ENCODE data around the gene VOPP1. TPM values are rescaled to one million over a fixed set of nuclear protein-coding genes. Genes with fewer than 3 reads are reported as not detected.
"Not testable (repeated sequence)": the region's sequence is repeated elsewhere in the genome, so short reads cannot be mapped to it uniquely, and the experiment has no call there.

Gene VOPP1, protein sequence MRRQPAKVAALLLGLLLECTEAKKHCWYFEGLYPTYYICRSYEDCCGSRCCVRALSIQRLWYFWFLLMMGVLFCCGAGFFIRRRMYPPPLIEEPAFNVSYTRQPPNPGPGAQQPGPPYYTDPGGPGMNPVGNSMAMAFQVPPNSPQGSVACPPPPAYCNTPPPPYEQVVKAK
- total RNA-seq: 10 to 100 TPM; 15.8 to 30.3 (median 23.2) TPM
- long read RNA-seq, partial matches to known transcripts: 3 of 7 reads
- long read RNA-seq, other reads (novel, unspliced or antisense): 0 of 7 reads

DNA sequence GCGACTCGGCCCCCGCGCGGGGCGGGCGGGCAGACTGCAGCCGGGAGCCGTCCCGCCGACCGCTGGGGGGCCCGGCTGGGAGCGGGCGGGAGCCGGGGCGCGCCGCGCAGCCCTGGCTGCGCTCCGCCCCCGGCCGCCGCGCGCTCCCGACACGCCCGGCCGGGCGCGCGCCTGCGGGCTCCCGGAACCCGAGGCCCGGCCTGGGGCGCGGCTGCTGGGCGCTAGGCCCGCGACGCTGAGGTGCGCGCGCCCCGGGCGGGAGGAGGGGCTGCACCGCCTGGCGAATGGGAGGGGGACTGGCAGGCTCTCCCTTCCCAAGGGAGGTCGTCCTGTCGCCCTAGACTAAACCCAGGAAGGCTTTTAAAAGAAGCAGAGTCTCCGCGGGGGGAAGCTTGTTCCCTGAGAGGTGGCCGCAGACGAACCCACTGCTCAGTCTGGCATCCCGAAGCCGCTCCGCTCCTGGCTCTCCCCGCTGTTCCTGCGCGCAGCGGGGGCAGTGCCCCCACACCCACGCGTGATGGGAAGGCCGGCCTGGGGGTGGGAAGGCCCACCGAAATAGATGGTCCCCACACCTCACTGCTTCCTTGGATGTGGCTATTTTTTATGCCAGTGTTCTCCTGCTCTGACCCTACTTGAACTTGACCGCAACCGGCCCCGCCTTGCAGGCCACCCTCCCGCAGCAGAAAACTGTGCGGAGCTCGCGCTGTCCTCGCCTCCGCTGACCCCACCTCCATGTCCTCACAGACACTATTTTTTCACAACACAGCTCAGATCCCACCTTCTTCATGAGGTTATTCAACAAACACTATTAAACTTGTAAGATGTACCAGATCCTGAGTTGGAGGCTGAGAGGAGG is at the start of gene VOPP1:
Gene VOPP1 (minus strand): TSS at position 125 of the 856 bp plus-strand sequence. CDS start 178 bp downstream, outside the sequence.
- Histone ChIP-seq H3K4me3 (peak within 1 kb of the TSS; percentile 72 to 97 (median 87)), H3K27me3 (no peaks in the 10 kb centered on the region), H3K4me1 (peaks cover 0 to 14% (median 8%) of the 10 kb centered on the region in 4 donors), H3K36me3 (no peaks in the 10 kb centered on the region), H3K27ac (peak within 1 kb of the TSS; percentile 54 to 92 (median 73)), H3K9me3 (no peaks in the 10 kb centered on the region)
- no peak for TF ChIP-seq POLR2A (IDR thresholded peaks at IDR 0.05)
- TF ChIP-seq, protein P1, sequence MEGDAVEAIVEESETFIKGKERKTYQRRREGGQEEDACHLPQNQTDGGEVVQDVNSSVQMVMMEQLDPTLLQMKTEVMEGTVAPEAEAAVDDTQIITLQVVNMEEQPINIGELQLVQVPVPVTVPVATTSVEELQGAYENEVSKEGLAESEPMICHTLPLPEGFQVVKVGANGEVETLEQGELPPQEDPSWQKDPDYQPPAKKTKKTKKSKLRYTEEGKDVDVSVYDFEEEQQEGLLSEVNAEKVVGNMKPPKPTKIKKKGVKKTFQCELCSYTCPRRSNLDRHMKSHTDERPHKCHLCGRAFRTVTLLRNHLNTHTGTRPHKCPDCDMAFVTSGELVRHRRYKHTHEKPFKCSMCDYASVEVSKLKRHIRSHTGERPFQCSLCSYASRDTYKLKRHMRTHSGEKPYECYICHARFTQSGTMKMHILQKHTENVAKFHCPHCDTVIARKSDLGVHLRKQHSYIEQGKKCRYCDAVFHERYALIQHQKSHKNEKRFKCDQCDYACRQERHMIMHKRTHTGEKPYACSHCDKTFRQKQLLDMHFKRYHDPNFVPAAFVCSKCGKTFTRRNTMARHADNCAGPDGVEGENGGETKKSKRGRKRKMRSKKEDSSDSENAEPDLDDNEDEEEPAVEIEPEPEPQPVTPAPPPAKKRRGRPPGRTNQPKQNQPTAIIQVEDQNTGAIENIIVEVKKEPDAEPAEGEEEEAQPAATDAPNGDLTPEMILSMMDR (IDR thresholded peaks at IDR 0.05): no peak
- DNase-seq (peak; percentile 65 to 76 (median 71)), ATAC-seq (peak; percentile 77 to 90 (median 86))
- intact Hi-C loops (cut with DNase I): no loop called here
- 0% methylated on average over 21 of the region's 77 CpGs for WGBS (ENCODE audit: insufficient coverage, low coverage, low lambda C conversion rate, missing lambda C conversion rate)

GRCh38 chr7:55618913-55619312 is 46.6 kb upstream of the VOPP1 start:
- ATAC-seq: no peak
- WGBS (ENCODE audit: insufficient coverage, low coverage, low lambda C conversion rate, missing lambda C conversion rate): 33% methylated on average over 1 of the region's 3 CpGs

DNA sequence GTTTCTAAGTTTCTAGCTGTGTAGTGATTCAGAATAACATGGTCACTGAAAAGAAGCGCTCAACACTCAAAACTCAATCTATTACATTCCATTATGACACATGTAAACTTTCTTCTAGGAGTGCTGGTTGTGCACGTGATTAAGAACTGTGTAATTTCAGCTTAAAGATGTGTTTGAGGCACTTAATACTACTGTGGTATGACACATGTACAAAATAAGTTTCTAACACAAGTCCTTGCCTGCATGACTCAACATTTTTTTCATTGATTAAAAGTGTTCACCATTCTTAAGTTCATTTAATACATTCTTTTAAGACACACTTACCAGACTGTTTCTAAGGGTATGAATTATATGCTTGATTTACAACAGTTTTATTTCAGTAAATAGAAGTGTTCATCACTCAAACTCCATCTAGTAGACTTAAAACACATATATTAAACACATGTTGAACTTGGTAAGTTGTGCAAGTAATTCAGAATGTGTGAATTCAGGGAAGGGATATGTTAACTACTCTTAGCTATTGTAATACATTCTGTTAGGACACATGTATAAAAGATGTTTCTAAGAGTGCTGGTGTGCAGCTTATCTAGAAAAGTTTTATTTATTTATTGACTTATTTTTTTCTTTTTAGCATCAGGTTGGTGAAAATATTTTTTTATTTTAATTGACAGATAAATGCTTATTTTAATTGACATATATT is 42.2 kb upstream of the VOPP1 start:
- 56% methylated on average over 2 of the region's 2 CpGs for WGBS (ENCODE audit: insufficient coverage, low coverage, low lambda C conversion rate, missing lambda C conversion rate)
- H3K4me1 ChIP-seq; H3K9me3 ChIP-seq; intact Hi-C loops (cut with DNase I); H3K27me3 ChIP-seq; DNase-seq; ATAC-seq; H3K4me3 ChIP-seq; H3K27ac ChIP-seq; H3K36me3 ChIP-seq: not testable (repeated sequence)

More at GRCh38 chr7:55618913-55619312, 46.6 kb upstream of the VOPP1 start:
- H3K27ac ChIP-seq: no peak overlapping the region
- DNase-seq: no peak
- no peaks in the 10 kb centered on the region for H3K27me3 ChIP-seq
- intact Hi-C loops (cut with DNase I): no loop called here
- TF ChIP-seq POLR2A (IDR thresholded peaks at IDR 0.05): no peak
- TF ChIP-seq, protein P1 (IDR thresholded peaks at IDR 0.05): no peak
- H3K9me3 ChIP-seq: no peaks in the 10 kb centered on the region
- no peaks in the 10 kb centered on the region for H3K4me1 ChIP-seq
- H3K4me3 ChIP-seq: no peak overlapping the region
- H3K36me3 ChIP-seq: no peaks in the 10 kb centered on the region

DNA sequence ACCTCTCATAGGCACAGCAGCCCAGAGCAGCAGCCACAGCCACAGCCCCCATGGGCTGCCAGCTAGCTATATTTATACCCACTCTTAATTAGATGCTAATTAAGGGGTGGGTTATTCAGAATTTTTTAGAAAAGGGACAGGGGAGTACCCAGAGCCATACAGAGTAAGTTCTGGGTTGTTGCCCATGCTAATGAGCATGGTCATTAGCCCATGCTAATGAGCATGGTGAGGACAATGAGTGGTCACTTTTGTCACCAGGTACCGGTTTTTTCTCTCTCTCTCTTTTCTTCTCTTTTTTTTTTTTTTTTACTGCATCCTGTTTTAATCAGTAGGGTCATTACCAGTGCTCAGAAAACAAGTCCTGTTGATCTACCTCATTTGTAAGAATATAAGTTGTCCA is 37.4 kb upstream of the VOPP1 start:
- H3K27me3 ChIP-seq; H3K4me1 ChIP-seq; intact Hi-C loops (cut with DNase I); H3K9me3 ChIP-seq; H3K36me3 ChIP-seq; ATAC-seq; H3K4me3 ChIP-seq; H3K27ac ChIP-seq; DNase-seq: not testable (repeated sequence)
- 44% methylated on average over 1 of the region's 1 CpG for WGBS (ENCODE audit: insufficient coverage, low coverage, low lambda C conversion rate, missing lambda C conversion rate)

DNA sequence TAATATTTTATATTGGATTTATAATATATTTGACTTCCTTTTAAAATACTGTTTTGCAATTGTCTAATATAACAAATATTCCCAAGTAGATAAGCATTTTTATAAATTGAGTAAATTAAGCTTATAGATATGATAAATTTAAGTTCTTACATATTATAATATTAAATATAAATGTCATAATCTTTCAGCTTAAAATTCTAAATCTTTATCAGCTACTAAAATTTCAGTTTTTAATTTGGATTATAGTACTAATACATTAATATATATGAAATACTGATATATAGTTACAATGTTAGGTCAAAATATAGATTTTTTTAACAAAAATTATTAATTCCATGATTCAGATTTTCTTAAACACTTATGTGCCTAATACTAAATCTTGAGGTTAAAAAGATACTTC is 33.4 kb upstream of the VOPP1 start:
- H3K9me3 ChIP-seq; H3K27me3 ChIP-seq; H3K4me3 ChIP-seq; ATAC-seq; H3K36me3 ChIP-seq; H3K4me1 ChIP-seq; DNase-seq; H3K27ac ChIP-seq; intact Hi-C loops (cut with DNase I): not testable (repeated sequence)

Data from right lobe of liver (tissue), 6 donors.